A673 (cell line): ENCODE results near the gene IFNG. TPM values are rescaled to one million over a fixed set of nuclear protein-coding genes. Genes with fewer than 3 reads are reported as not detected.

Source experiments
- BruUV-seq: library from RNA; stranded (reverse); fragments of 400-500 nt; replicated peaks from 2 replicates; lab custom pipeline; 2021; lab: Mats Ljungman, UMichigan
- CTCF ChIA-PET: fragments of 300-600 bp; sonication (Branson Sonifier 250); formaldehyde crosslinking; loops from one replicate; lab custom pipeline; 2022; ENCODE audit warnings: antibody characterized with exemption; lab: Charles Lee
- POLR2A ChIA-PET: fragments of 300-600 bp; sonication (Branson Sonifier 250); formaldehyde crosslinking; loops from one replicate; lab custom pipeline; 2022; ENCODE audit warnings: antibody characterized with exemption; ENCODE audit not compliant: low non-redundant PET; lab: Charles Lee
- DNase-seq: peaks from one replicate; pipeline ENCODE4 v3.0.0-alpha.2; 2015; ENCODE audit warnings: low spot score
- H3K27ac ChIP-seq: fragments of 200-600 bp; sonication (generic); 2 replicates; pipeline ENCODE4 v1.5.1; 2016; ENCODE audit warnings: mixed run types, low read depth, mild to moderate bottlenecking, mixed read lengths, antibody characterized with exemption, low read length; ENCODE audit not compliant: poor library complexity, severe bottlenecking
- H3K27me3 ChIP-seq: fragments of 200-600 bp; sonication (generic); replicated peaks from 2 replicates; pipeline ENCODE4 v1.6.1; 2017; ENCODE audit warnings: mixed run types, low read depth, mild to moderate bottlenecking, mixed read lengths, antibody characterized with exemption, low read length; ENCODE audit not compliant: insufficient read depth, poor library complexity
- H3K36me3 ChIP-seq: fragments of 200-600 bp; sonication (generic); 2 replicates; pipeline ENCODE4 v1.6.1; 2016; ENCODE audit warnings: mixed run types, mild to moderate bottlenecking, mixed read lengths, antibody characterized with exemption, low read length; ENCODE audit not compliant: insufficient read depth, poor library complexity, severe bottlenecking
- H3K4me1 ChIP-seq: fragments of 200-600 bp; sonication (generic); 2 replicates; pipeline ENCODE4 v1.6.1; 2017; ENCODE audit warnings: mixed run types, mild to moderate bottlenecking, mixed read lengths, antibody characterized with exemption, low read length; ENCODE audit not compliant: insufficient read depth, poor library complexity, severe bottlenecking
- H3K4me3 ChIP-seq: fragments of 200-600 bp; sonication (generic); 2 replicates; pipeline ENCODE4 v1.5.1; 2016; ENCODE audit warnings: low read depth, mixed run types, mild to moderate bottlenecking, mixed read lengths, low read length; ENCODE audit not compliant: poor library complexity, severe bottlenecking
- H3K9me3 ChIP-seq: fragments of 200-600 bp; sonication (generic); 2 replicates; pipeline ENCODE4 v1.6.1; 2016; ENCODE audit warnings: mixed run types, low read depth, mild to moderate bottlenecking, mixed read lengths, antibody characterized with exemption, low read length; ENCODE audit not compliant: poor library complexity, severe bottlenecking
- EZH2 ChIP-seq: fragments of 200-600 bp; sonication (generic); IDR thresholded peaks from 2 replicates; pipeline ENCODE4 v1.6.1; 2017; ENCODE audit warnings: borderline replicate concordance, low read depth, mild to moderate bottlenecking, mixed read lengths, antibody characterized with exemption, low read length; ENCODE audit not compliant: poor library complexity, severe bottlenecking
- intact Hi-C: fragments of 100-400 bp; cut with micrococcal nuclease; formaldehyde crosslinking; loops from one replicate; pipeline ENCODE4 v1.10.0; 2022; ENCODE audit not compliant: unreplicated experiment
- total RNA-seq: library from RNA; stranded (reverse); gene quantifications from 2 replicates; pipeline ENCODE4 v1.2.3, GENCODE V29; 2021
- TF ChIP-seq, protein P1 (sequence below): fragments of 300-800, 200-600 bp; sonication (generic); conservative IDR thresholded peaks from 2 replicates; pipeline ENCODE4 v1.5.1; 2017; ENCODE audit warnings: low read depth, mild to moderate bottlenecking, antibody characterized with exemption, low read length, moderate library complexity, mixed read lengths

Gene IFNG
- total RNA-seq, 1 experiment from 2014 or later, result not detected

DNA sequence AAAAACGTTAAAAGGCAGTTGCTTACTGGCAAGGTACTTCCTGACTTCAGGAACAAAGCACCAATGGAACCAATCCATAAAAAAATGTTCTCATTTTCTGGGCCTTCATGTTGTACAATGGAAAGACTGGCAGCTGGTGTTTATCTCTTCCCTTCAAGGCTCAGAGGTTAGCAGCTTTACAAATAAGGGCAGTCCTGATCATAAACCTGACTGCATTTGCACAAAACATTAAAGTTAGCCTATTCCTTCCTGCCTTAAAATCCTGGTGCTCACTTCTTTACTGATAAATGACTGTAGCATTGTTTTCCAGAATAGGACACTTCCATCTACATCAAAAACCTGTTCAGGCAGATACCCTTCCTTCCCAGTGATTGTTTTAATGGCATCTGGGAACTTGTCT lies 46.9 kb upstream of the IFNG start:
- H3K27me3 ChIP-seq, result peaks cover 8% of the 10 kb centered on the region
- no TSS peak for BruUV-seq
- no peak for DNase-seq
- no peaks in the 10 kb centered on the region for H3K4me1 ChIP-seq
- no peak overlapping the region for H3K4me3 ChIP-seq
- H3K36me3 ChIP-seq, result no peaks in the 10 kb centered on the region
- TF ChIP-seq EZH2, result no peak
- TF ChIP-seq, protein P1, sequence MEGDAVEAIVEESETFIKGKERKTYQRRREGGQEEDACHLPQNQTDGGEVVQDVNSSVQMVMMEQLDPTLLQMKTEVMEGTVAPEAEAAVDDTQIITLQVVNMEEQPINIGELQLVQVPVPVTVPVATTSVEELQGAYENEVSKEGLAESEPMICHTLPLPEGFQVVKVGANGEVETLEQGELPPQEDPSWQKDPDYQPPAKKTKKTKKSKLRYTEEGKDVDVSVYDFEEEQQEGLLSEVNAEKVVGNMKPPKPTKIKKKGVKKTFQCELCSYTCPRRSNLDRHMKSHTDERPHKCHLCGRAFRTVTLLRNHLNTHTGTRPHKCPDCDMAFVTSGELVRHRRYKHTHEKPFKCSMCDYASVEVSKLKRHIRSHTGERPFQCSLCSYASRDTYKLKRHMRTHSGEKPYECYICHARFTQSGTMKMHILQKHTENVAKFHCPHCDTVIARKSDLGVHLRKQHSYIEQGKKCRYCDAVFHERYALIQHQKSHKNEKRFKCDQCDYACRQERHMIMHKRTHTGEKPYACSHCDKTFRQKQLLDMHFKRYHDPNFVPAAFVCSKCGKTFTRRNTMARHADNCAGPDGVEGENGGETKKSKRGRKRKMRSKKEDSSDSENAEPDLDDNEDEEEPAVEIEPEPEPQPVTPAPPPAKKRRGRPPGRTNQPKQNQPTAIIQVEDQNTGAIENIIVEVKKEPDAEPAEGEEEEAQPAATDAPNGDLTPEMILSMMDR, result no peak
- intact Hi-C loops, result no loop called here
- POLR2A ChIA-PET, result no interaction called here
- CTCF ChIA-PET, result no interaction called here
- H3K9me3 ChIP-seq, result no peaks in the 10 kb centered on the region
- H3K27ac ChIP-seq, result no peak overlapping the region

DNA sequence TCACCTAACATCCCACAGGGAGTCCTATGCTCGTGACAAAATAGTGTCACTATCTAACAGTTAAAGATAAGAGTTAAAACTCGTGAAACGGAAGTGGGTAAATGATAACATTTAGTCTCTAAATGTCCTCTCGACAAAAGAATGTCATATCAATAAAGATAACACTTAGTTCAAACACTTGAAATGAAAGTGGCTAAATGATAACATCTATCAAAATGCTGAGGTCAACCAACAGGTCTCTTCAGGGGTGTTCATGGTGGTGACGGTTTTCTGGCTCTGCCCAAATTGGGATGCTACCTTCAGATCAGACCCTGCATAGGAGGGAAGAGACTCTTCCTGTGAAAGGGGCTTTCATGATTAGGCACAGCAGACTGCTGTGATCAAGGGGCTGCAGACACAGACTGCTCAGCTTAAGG lies 43.9 kb upstream of the IFNG start:
- TF ChIP-seq, protein P1, result no peak
- TF ChIP-seq EZH2, result no peak
- DNase-seq, result no peak
- Histone ChIP-seq H3K9me3 (no peaks in the 10 kb centered on the region), H3K27me3 (peaks cover 8% of the 10 kb centered on the region), H3K36me3 (no peaks in the 10 kb centered on the region), H3K4me3 (no peak overlapping the region), H3K4me1 (no peaks in the 10 kb centered on the region), H3K27ac (no peak overlapping the region)
- ChIA-PET POLR2A (interaction anchor here (0.5 kb wide), 1 partner anchor 584 kb away, joined by 3 read pairs; no protein-coding TSS in a partner anchor), CTCF (no interaction called here)
- intact Hi-C loops, result no loop called here
- no TSS peak for BruUV-seq

DNA sequence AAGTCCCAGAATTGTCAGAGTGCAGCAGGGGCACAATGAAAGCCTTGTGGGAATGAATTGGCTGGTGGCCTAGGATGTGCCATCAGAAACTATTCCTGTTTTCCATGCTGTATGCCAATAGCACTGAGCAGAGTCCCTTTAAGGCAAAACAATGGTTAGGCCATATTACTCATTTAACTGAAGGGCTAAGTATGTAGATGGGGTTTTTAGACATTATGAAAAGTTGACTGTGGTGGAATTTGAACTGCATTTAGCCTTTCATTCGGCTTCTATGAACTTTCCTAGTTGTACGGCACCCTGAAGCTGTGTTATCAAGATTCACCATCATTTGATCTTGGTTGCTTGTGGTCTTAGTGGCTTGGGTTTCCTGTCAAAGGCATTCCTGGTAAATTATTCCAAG lies 41.3 kb upstream of the IFNG start:
- Histone ChIP-seq H3K4me1 (no peaks in the 10 kb centered on the region), H3K9me3 (no peaks in the 10 kb centered on the region), H3K27ac (no peak overlapping the region), H3K27me3 (peaks cover 4% of the 10 kb centered on the region), H3K4me3 (no peak overlapping the region), H3K36me3 (no peaks in the 10 kb centered on the region)
- TF ChIP-seq, protein P1, result no peak
- TF ChIP-seq EZH2, result no peak
- no peak for DNase-seq
- CTCF ChIA-PET, result no interaction called here
- intact Hi-C loops, result no loop called here
- no TSS peak for BruUV-seq
- POLR2A ChIA-PET, result no interaction called here
